ENCODE results near the gene CRELD1. TPM values are rescaled to one million over a fixed set of nuclear protein-coding genes. Genes with fewer than 3 reads are reported as not detected.
"Not testable (repeated sequence)": the region's sequence is repeated elsewhere in the genome, so short reads cannot be mapped to it uniquely, and the experiment has no call there.

The CRELD1 gene
- total RNA-seq, 1 experiment from 2014 or later = 15.5 TPM

DNA sequence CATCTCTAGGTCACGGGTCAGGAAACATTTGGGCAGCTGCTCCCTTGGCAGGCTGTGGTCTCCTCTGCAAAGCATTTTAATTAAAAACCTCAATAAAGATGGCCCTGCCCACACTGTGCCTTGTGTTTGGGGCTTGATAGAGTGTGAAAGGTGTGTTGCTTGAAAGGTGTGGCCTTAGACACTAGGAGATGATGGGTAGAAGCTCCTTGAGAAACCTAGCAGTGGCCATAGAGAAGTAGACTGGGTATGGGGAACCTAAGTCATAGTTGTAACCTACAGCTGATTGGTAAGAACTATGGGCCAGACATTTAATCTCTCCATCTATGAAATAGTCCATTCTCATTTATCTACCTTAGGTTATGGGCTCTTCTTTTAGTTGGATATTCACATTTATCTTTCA lies 39.9 kb upstream of the CRELD1 start:
- H4K20me1 ChIP-seq (ENCODE audit: control insufficient read depth, insufficient read depth, insufficient read length) = no peaks in the 10 kb centered on the region
- no peaks in the 10 kb centered on the region; the same call in 1 of the 2 replicates for H3K27me3 Mint-ChIP-seq (ENCODE audit: low read depth)
- TF ChIP-seq, protein P1, sequence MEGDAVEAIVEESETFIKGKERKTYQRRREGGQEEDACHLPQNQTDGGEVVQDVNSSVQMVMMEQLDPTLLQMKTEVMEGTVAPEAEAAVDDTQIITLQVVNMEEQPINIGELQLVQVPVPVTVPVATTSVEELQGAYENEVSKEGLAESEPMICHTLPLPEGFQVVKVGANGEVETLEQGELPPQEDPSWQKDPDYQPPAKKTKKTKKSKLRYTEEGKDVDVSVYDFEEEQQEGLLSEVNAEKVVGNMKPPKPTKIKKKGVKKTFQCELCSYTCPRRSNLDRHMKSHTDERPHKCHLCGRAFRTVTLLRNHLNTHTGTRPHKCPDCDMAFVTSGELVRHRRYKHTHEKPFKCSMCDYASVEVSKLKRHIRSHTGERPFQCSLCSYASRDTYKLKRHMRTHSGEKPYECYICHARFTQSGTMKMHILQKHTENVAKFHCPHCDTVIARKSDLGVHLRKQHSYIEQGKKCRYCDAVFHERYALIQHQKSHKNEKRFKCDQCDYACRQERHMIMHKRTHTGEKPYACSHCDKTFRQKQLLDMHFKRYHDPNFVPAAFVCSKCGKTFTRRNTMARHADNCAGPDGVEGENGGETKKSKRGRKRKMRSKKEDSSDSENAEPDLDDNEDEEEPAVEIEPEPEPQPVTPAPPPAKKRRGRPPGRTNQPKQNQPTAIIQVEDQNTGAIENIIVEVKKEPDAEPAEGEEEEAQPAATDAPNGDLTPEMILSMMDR (conservative IDR thresholded peaks at IDR 0.05) = no peak
- H3K4me1 Mint-ChIP-seq = peaks cover 1 to 14% of the 10 kb centered on the region in 2 experiments; a peak in 2 of 4 replicates
- H2BK120ac ChIP-seq (ENCODE audit: low read depth, low read length, poor library complexity, severe bottlenecking) = no peak overlapping the region
- no peak overlapping the region for H3K27ac Mint-ChIP-seq
- no peaks in the 10 kb centered on the region for H3K9me3 Mint-ChIP-seq
- H3K4me3 Mint-ChIP-seq = no peak overlapping the region
- H3K4ac ChIP-seq (ENCODE audit: low read depth, low read length) = no peak overlapping the region
- no peak overlapping the region for H4K8ac ChIP-seq (replicated peaks; ENCODE audit: insufficient read length, low read depth, low read length)
- H2AK5ac ChIP-seq (ENCODE audit: insufficient read length, low read length) = no peak overlapping the region
- H2BK5ac ChIP-seq (ENCODE audit: insufficient read length, low read length) = no peak overlapping the region
- H2AFZ ChIP-seq (ENCODE audit: low read length) = no peak overlapping the region
- H3K14ac ChIP-seq (ENCODE audit: insufficient read depth, low read length) = no peak overlapping the region
- peaks cover 6% of the 10 kb centered on the region; the same call in 1 of the 2 replicates for H3K79me2 ChIP-seq (ENCODE audit: insufficient read depth, low read length)
- no peaks in the 10 kb centered on the region for H3K4me1 ChIP-seq (ENCODE audit: insufficient read depth, low read length)
- H4K91ac ChIP-seq (ENCODE audit: insufficient read length, low read depth, low read length) = no peak overlapping the region
- no peak overlapping the region for H3K9ac ChIP-seq (ENCODE audit: extremely low read depth, insufficient read length, low read length)
- H3K4me2 ChIP-seq (ENCODE audit: insufficient read depth, insufficient read length, low read length) = no peak overlapping the region
- H3K27me3 ChIP-seq (ENCODE audit: insufficient read depth, low read length) = no peaks in the 10 kb centered on the region
- peaks cover 6% of the 10 kb centered on the region for H3K79me1 ChIP-seq (ENCODE audit: insufficient read depth, low read depth, low read length, poor library complexity, severe bottlenecking)
- no peak overlapping the region for H2BK12ac ChIP-seq (ENCODE audit: insufficient read length, low read depth, low read length)
- no peak overlapping the region for H3T11ph ChIP-seq (ENCODE audit: low read length)
- no peaks in the 10 kb centered on the region for H3K23me2 ChIP-seq (ENCODE audit: insufficient read length, low read depth, low read length, poor library complexity, severe bottlenecking)
- no peak overlapping the region for H3K27ac ChIP-seq (ENCODE audit: insufficient read length, low read depth, low read length)
- H3K36me3 Mint-ChIP-seq (ENCODE audit: insufficient read depth in 1 of 3, low read depth in 3 of 3) = peaks cover 15 to 30% (median 29%) of the 10 kb centered on the region in 3 experiments
- H2BK15ac ChIP-seq (ENCODE audit: low read depth, low read length) = no peak overlapping the region
- no peak overlapping the region for H3K18ac ChIP-seq (ENCODE audit: insufficient read length, low read depth, low read length)
- no CpG with 5 or more reads among the region's 1 CpG for WGBS (ENCODE audit: extremely low coverage, insufficient read length, low lambda C conversion rate)
- no peak for DNase-seq
- no peak overlapping the region for H2BK20ac ChIP-seq (ENCODE audit: low read depth, low read length, poor library complexity, severe bottlenecking)
- no peak overlapping the region for H3K56ac ChIP-seq (ENCODE audit: insufficient read length, low read depth, low read length)
- H3K23ac ChIP-seq (ENCODE audit: insufficient read length, low read depth, low read length) = no peak overlapping the region
- no peaks in the 10 kb centered on the region for H3K9me3 ChIP-seq (ENCODE audit: control insufficient read depth, low read depth, low read length)
- no peak overlapping the region for H4K5ac ChIP-seq (ENCODE audit: insufficient read length, low read depth, low read length)

DNA sequence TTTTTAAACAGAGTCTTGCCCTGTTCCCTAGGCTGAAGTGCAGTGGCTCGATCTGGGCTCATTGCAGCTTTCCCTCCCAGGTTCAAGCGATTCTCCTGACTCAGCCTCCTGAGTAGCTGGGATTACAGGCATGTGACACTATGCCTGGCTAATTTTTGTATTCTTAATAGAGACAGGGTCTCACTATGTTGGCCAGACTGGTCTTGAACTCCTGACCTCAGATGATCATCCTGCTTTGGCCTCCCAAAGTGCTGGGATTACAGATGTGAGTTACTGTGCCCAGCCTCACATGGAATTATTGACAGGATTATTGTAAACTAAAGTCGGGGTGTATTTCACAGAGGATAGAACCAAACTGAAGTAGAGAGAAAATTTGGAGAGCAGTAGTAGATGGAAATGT lies 37.9 kb upstream of the CRELD1 start:
- not testable (repeated sequence) for H2AK5ac ChIP-seq (ENCODE audit: insufficient read length, low read length); H3K18ac ChIP-seq (ENCODE audit: insufficient read length, low read depth, low read length); H4K91ac ChIP-seq (ENCODE audit: insufficient read length, low read depth, low read length); H3T11ph ChIP-seq (ENCODE audit: low read length); H4K20me1 ChIP-seq (ENCODE audit: control insufficient read depth, insufficient read depth, insufficient read length); H3K27ac Mint-ChIP-seq; H3K27me3 Mint-ChIP-seq (ENCODE audit: low read depth); H3K4ac ChIP-seq (ENCODE audit: low read depth, low read length); H2BK20ac ChIP-seq (ENCODE audit: low read depth, low read length, poor library complexity, severe bottlenecking); H3K27me3 ChIP-seq (ENCODE audit: insufficient read depth, low read length); H2BK12ac ChIP-seq (ENCODE audit: insufficient read length, low read depth, low read length); H3K9me3 Mint-ChIP-seq; H3K4me2 ChIP-seq (ENCODE audit: insufficient read depth, insufficient read length, low read length); H2BK120ac ChIP-seq (ENCODE audit: low read depth, low read length, poor library complexity, severe bottlenecking); H3K4me3 Mint-ChIP-seq; H4K5ac ChIP-seq (ENCODE audit: insufficient read length, low read depth, low read length); H4K8ac ChIP-seq (replicated peaks; ENCODE audit: insufficient read length, low read depth, low read length); H3K27ac ChIP-seq (ENCODE audit: insufficient read length, low read depth, low read length); H3K23me2 ChIP-seq (ENCODE audit: insufficient read length, low read depth, low read length, poor library complexity, severe bottlenecking); H3K56ac ChIP-seq (ENCODE audit: insufficient read length, low read depth, low read length); H3K79me1 ChIP-seq (ENCODE audit: insufficient read depth, low read depth, low read length, poor library complexity, severe bottlenecking); H2BK15ac ChIP-seq (ENCODE audit: low read depth, low read length); DNase-seq; H3K9ac ChIP-seq (ENCODE audit: extremely low read depth, insufficient read length, low read length); H2BK5ac ChIP-seq (ENCODE audit: insufficient read length, low read length); H3K23ac ChIP-seq (ENCODE audit: insufficient read length, low read depth, low read length); H3K14ac ChIP-seq (ENCODE audit: insufficient read depth, low read length); H3K9me3 ChIP-seq (ENCODE audit: control insufficient read depth, low read depth, low read length); H3K4me1 ChIP-seq (ENCODE audit: insufficient read depth, low read length); H2AFZ ChIP-seq (ENCODE audit: low read length); H3K79me2 ChIP-seq (ENCODE audit: insufficient read depth, low read length)
- WGBS (ENCODE audit: extremely low coverage, insufficient read length, low lambda C conversion rate) = no CpG with 5 or more reads among the region's 3 CpGs
- peaks cover 1 to 21% of the 10 kb centered on the region in 2 experiments; a peak in 2 of 4 replicates for H3K4me1 Mint-ChIP-seq
- H3K36me3 Mint-ChIP-seq (ENCODE audit: insufficient read depth in 1 of 3, low read depth in 3 of 3) = peaks cover 15 to 29% (median 28%) of the 10 kb centered on the region in 3 experiments
